NCI-H128 (cell line): ENCODE data around the gene MORC1.
"Not testable (repeated sequence)": the region's sequence is repeated elsewhere in the genome, so short reads cannot be mapped to it uniquely, and the experiment has no call there.

ENCODE experiments used
- DNase-seq: peaks from one replicate; lab custom pipeline; 2025; ENCODE audit not compliant: unreplicated experiment; lab: John Stamatoyannopoulos, UW

MORC1 gene

GRCh38 chr3:109109574-109109973 lies 8.4 kb downstream of the MORC1 start:
- no peak for DNase-seq

- DNase-seq, result no peak
Measured at GRCh38 chr3:109098079-109098644, 19.8 kb downstream of the MORC1 start.

- DNase-seq, result no peak
Measured at GRCh38 chr3:109095166-109095565, 22.8 kb downstream of the MORC1 start.

GRCh38 chr3:109093561-109093960 lies 24.4 kb downstream of the MORC1 start:
- no peak for DNase-seq

- no peak for DNase-seq
Measured at GRCh38 chr3:109091846-109092245, 26.1 kb downstream of the MORC1 start.

- DNase-seq, result no peak
Measured at GRCh38 chr3:109089265-109089664, 28.7 kb downstream of the MORC1 start.

- no peak for DNase-seq
Measured at GRCh38 chr3:109081746-109082510, 36.0 kb downstream of the MORC1 start.

- not testable (repeated sequence) for DNase-seq
Measured at GRCh38 chr3:109080090-109080489, 37.8 kb downstream of the MORC1 start.

- DNase-seq, result no peak
Measured at GRCh38 chr3:109073116-109073515, 44.8 kb downstream of the MORC1 start.

GRCh38 chr3:109072194-109072593 lies 45.7 kb downstream of the MORC1 start:
- DNase-seq, result no peak

GRCh38 chr3:109071350-109072142 lies 46.4 kb downstream of the MORC1 start:
- DNase-seq, result no peak

- no peak for DNase-seq
Measured at GRCh38 chr3:109070211-109070610, 47.7 kb downstream of the MORC1 start.

- no peak for DNase-seq
Measured at GRCh38 chr3:109066864-109067263, 51.1 kb downstream of the MORC1 start.

GRCh38 chr3:109059264-109059663 lies 58.7 kb downstream of the MORC1 start:
- DNase-seq, result no peak

- no peak for DNase-seq
Measured at GRCh38 chr3:109057616-109058015, 60.3 kb downstream of the MORC1 start.

- DNase-seq, result no peak
Measured at GRCh38 chr3:109057056-109057455, 60.9 kb downstream of the MORC1 start.

GRCh38 chr3:109050591-109051167 lies 67.3 kb downstream of the MORC1 start:
- no peak for DNase-seq

- no peak for DNase-seq
Measured at GRCh38 chr3:109047366-109047765, 70.6 kb downstream of the MORC1 start.

GRCh38 chr3:109045271-109046040 lies 72.5 kb downstream of the MORC1 start:
- DNase-seq, result no peak

GRCh38 chr3:109035082-109035481 lies 82.9 kb downstream of the MORC1 start:
- DNase-seq, result no peak
